Activated naive CD4-positive, alpha-beta T cell treated with anti-CD3 and anti-CD28 coated beads, Interleukin-2, amount 50 U/mL, for 72 hours (primary cell): ENCODE measurements around the gene PDGFRB. TPM values are rescaled to one million over a fixed set of nuclear protein-coding genes. Genes with fewer than 3 reads are reported as not detected.
A peak's percentile ranks its signal among the peaks of the same experiment; 100 is the strongest.

ENCODE experiments used
- ATAC-seq, 2 donors: fragments of 150-1000 bp; cut with Tn5 transposase; 2 replicates each; pipeline ENCODE4 v1.10.0; 2021; ENCODE audit warnings: mild to moderate bottlenecking in 2 of 2, moderate library complexity in 2 of 2
- DNase-seq, 2 donors: peaks; one replicate each; pipeline ENCODE4 v3.0.0; 2021 to 2022; ENCODE audit warnings: low spot score in 2 of 2
- H3K27ac Mint-ChIP-seq, 2 donors: one replicate each; pipeline ENCODE4 v1.8.0; 2022; ENCODE audit warnings: mild to moderate bottlenecking in 2 of 2, mixed read lengths in 2 of 2
- H3K36me3 Mint-ChIP-seq, 2 donors: one replicate each; pipeline ENCODE4 v1.8.0; 2022; ENCODE audit warnings: mixed read lengths in 2 of 2
- H3K9me3 Mint-ChIP-seq, 2 donors: one replicate each; pipeline ENCODE4 v1.8.0; 2022; ENCODE audit warnings: mixed read lengths in 2 of 2
- total RNA-seq, 2 donors: library from RNA; stranded (reverse); gene quantifications; one replicate each; pipeline ENCODE4 v1.2.3, GENCODE V29; 2022

Gene PDGFRB
- total RNA-seq, 2 donors from 2014 or later: 0.64 to 0.89 TPM

GRCh38 chr5:150078802-150079689 is 76.6 kb downstream of the PDGFRB start:
- ATAC-seq (no peak), DNase-seq (no peak)
- Mint-ChIP-seq H3K27ac (no peak overlapping the region), H3K36me3 (no peaks in the 10 kb centered on the region), H3K9me3 (no peaks in the 10 kb centered on the region)

- DNase-seq (no peak), ATAC-seq (no peak)
- no peaks in the 10 kb centered on the region for H3K9me3 Mint-ChIP-seq
Observed at GRCh38 chr5:150077996-150078801, 77.4 kb downstream of the PDGFRB start.

DNA sequence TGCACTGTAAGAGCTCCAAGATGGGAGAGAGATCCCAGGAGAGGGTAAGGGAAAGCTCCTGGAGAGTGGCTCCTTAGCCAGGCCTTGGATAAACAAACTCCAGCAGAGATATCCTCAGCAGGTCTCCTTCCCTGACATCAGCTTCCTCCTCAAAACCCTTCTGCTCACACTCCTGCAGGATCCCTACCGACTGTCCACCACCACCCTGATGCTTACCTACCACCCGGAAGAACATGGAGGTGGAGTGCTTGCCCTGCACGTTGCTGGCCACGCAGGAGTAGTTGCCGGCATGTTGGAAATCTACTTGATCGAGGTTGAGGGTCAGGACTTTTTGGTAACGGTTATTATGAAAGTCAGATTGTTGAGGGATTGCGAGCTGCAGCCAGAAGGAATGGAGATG is 78.6 kb downstream of the PDGFRB start:
- Mint-ChIP-seq H3K36me3 (no peaks in the 10 kb centered on the region), H3K27ac (no peak overlapping the region), H3K9me3 (no peaks in the 10 kb centered on the region)
- ATAC-seq (no peak), DNase-seq (no peak)

More at GRCh38 chr5:150077996-150078801, 77.4 kb downstream of the PDGFRB start:
- H3K36me3 Mint-ChIP-seq: no peaks in the 10 kb centered on the region
- no peak overlapping the region for H3K27ac Mint-ChIP-seq

- ATAC-seq (no peak), DNase-seq (no peak)
- Mint-ChIP-seq H3K36me3 (no peaks in the 10 kb centered on the region), H3K27ac (no peak overlapping the region), H3K9me3 (no peaks in the 10 kb centered on the region)
Observed at GRCh38 chr5:150075806-150076205, 79.8 kb downstream of the PDGFRB start.

DNA sequence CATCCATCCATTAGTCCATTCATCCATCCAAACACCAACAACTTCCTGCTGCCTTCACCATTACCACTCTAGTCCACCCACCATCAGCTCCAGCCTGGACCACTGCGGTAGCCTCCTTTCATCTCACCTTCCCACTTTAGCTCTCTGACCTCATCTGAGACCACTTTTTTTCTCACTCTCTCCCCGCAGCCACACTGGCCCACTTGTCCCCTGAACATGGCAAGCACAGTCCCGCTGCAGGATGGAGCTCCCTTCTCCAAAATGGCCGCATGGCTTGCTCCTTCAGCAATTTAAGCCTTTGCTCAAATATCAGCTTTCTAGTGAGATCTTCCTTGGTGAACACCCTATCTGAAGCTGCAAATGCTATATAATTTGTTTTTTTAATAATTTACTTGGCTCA is 80.4 kb downstream of the PDGFRB start:
- H3K36me3 Mint-ChIP-seq: no peaks in the 10 kb centered on the region

DNA sequence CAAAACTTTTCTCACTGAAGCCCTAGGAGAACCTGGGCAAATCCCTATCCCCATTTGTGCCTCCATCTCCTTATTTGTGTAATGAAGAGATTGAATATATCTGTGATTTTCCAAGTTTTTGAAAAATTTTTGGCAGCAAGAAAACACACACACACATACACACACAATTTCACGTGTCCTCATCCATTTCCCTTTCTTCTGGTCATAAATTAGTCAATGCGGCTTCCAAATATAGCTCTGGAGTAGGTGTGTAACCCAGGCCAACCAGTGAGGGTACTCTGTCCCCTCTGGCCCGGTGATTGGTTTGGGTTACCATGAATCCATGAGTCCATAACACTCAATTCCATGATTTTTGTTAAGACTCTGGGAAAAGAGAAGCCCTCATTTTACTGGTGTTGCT is 82.0 kb downstream of the PDGFRB start:
- Mint-ChIP-seq H3K27ac (no peak overlapping the region), H3K36me3 (no peaks in the 10 kb centered on the region), H3K9me3 (no peaks in the 10 kb centered on the region)
- DNase-seq (peak in 1 of 2 donors; percentile 6), ATAC-seq (no peak)

More for the DNA sequence above, 80.4 kb downstream of the PDGFRB start:
- ATAC-seq: no peak
- no peaks in the 10 kb centered on the region for H3K9me3 Mint-ChIP-seq
- no peak for DNase-seq
- H3K27ac Mint-ChIP-seq: no peak overlapping the region

DNA sequence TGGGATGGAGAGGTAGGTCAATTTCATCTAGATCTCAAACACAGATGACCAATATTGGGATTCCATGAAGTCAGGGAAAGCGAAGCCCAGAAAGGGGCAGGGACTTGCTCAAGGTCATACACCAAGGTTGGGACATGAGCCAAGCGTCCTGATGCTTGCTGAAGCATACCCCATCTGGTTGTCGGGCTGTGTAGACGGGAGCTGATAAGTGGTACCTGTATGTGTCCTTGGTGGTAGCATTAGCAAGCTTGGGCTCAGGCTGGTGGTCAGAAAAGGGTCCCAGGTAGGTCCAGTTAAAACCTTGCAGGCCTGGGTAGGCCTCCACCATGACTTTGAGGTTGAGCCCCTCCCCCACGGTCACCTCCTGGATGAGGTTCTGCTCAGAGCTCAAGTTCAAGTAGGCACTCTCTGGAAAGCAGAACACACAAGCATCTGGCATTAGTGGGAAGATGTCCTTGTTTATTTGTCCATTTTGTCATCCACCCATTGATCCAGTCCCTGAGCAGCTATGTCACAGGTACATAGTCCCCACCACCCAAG is 82.5 kb downstream of the PDGFRB start:
- no peaks in the 10 kb centered on the region for H3K36me3 Mint-ChIP-seq
- no peaks in the 10 kb centered on the region for H3K9me3 Mint-ChIP-seq
- DNase-seq (peak in 1 of 2 donors; percentile 26), ATAC-seq (no peak)
- no peak overlapping the region for H3K27ac Mint-ChIP-seq

DNA sequence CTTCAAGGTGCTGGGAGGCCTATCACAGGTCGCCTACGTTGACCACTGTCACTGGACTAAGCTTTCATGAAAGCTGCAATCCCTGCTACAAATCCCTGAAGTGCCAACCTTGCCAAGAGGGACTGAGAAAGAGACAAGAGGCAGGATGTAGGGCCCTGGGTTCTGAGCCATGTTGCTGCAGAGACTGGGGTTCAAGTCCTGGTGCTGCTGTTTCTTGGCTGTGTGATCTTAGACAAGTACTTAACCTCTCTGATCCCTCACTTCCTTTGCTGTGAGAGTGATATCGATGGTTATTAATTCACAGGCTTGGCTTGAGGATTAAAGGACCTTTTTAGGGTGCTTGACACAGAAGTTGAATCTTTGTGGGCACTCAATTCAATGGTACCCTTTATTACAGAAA is 84.8 kb downstream of the PDGFRB start:
- Mint-ChIP-seq H3K36me3 (no peaks in the 10 kb centered on the region), H3K27ac (no peak overlapping the region), H3K9me3 (no peaks in the 10 kb centered on the region)
- no peak for ATAC-seq
- DNase-seq: no peak

GRCh38 chr5:150069672-150070627 is 85.7 kb downstream of the PDGFRB start:
- Mint-ChIP-seq H3K27ac (no peak overlapping the region), H3K36me3 (no peaks in the 10 kb centered on the region), H3K9me3 (no peaks in the 10 kb centered on the region)
- no peak for ATAC-seq
- peak in 1 of 2 donors; percentile 39 for DNase-seq

GRCh38 chr5:150068961-150069645 is 86.5 kb downstream of the PDGFRB start:
- DNase-seq (no peak), ATAC-seq (no peak)
- no peaks in the 10 kb centered on the region for H3K9me3 Mint-ChIP-seq
- H3K27ac Mint-ChIP-seq: no peak overlapping the region
- no peaks in the 10 kb centered on the region for H3K36me3 Mint-ChIP-seq

- Mint-ChIP-seq H3K9me3 (no peaks in the 10 kb centered on the region), H3K27ac (peak overlapping the region in 1 of 2 donors; percentile 56), H3K36me3 (no peaks in the 10 kb centered on the region)
- DNase-seq (no peak), ATAC-seq (no peak)
Observed at GRCh38 chr5:150068472-150068871, 87.2 kb downstream of the PDGFRB start.

DNA sequence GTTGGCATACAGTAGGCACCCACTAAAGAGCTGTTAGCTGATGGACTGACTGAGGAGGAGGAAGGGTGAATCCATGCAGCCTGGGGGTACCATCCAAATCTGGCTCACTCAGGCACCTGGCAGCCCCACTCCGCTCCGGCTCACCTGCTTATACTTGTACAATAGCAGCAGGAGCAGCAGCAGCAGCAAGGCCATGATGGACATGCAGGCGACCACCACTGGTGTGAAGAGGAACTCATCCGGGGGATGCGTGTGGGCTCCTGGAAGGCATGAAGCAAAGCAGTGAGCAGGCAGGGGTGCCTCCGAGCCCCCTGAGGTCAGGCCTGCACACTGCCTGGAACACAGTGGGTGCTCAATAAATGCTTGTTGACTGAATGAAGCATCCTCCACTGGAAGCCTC is 87.6 kb downstream of the PDGFRB start:
- ATAC-seq (no peak), DNase-seq (no peak)
- Mint-ChIP-seq H3K9me3 (no peaks in the 10 kb centered on the region), H3K36me3 (no peaks in the 10 kb centered on the region), H3K27ac (no peak overlapping the region)

GRCh38 chr5:150067405-150067960 is 88.2 kb downstream of the PDGFRB start:
- peak overlapping the region in 1 of 2 donors; percentile 44 for H3K27ac Mint-ChIP-seq

GRCh38 chr5:150066901-150067396 is 88.7 kb downstream of the PDGFRB start:
- peak overlapping the region; percentile 44 to 96 for H3K27ac Mint-ChIP-seq
- ATAC-seq: peak; percentile 91 to 95
- H3K9me3 Mint-ChIP-seq: no peaks in the 10 kb centered on the region
- no peak for DNase-seq
- no peaks in the 10 kb centered on the region for H3K36me3 Mint-ChIP-seq

More at GRCh38 chr5:150067405-150067960, 88.2 kb downstream of the PDGFRB start:
- Mint-ChIP-seq H3K9me3 (no peaks in the 10 kb centered on the region), H3K36me3 (no peaks in the 10 kb centered on the region)
- DNase-seq: no peak
- ATAC-seq: peak in 1 of 2 donors; percentile 42

DNA sequence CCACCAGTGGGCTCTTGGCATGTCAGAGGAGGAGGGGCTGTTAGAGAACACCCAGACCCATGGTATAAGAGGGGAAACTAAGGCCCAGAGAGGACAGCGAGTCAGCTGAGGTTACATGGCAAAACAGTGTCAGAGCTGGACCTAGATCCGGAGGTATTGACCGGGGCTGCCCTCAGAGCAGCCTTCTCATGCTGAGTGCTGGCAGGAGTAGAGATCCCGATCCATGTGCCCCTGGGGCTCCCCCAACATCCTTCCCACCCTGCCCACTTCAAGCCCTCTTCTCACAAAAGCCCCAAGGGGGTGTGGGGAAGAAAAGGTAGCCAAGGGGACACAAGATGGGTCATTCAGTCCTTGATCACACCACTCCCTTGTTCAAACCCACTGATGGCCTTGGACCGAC is 89.2 kb downstream of the PDGFRB start:
- ATAC-seq (no peak), DNase-seq (no peak)
- H3K27ac Mint-ChIP-seq: peak overlapping the region; percentile 44 to 96
- no peaks in the 10 kb centered on the region for H3K9me3 Mint-ChIP-seq
- no peaks in the 10 kb centered on the region for H3K36me3 Mint-ChIP-seq
